Spleen (tissue), 7 donors: ENCODE measurements around the gene PCSK6.

Experiments
- POLR2A ChIP-seq, 3 donors: fragments of 450-650 bp; IDR thresholded peaks; one replicate each; pipeline ENCODE4 v1.5.1; 2017; ENCODE audit warnings: antibody characterized with exemption in 3 of 3, mild to moderate bottlenecking in 1 of 3
- POLR2AphosphoS5 ChIP-seq, 3 donors: sonication (generic); formaldehyde crosslinking; IDR thresholded peaks; one replicate each; pipeline ENCODE4 v1.5.1; 2017; ENCODE audit warnings: antibody characterized with exemption in 3 of 3
- TF ChIP-seq, protein P1 (sequence below), 11 experiments: fragments of 200-600 bp in 7 of 11; fragments of 450-650 bp in 4 of 11; sonication (generic) in 4 of 11; IDR thresholded peaks in 8 of 11; conservative IDR thresholded peaks in 3 of 11; 1 replicate in 7 of 11; 2 replicates in 4 of 11; pipeline versions ENCODE4 v1.4.0 to v1.8.0; 2016 to 2021; ENCODE audit warnings: antibody characterized with exemption in 11 of 11, inconsistent platforms in 4 of 11, mild to moderate bottlenecking in 1 of 11
- donor health status: DM: no; HTN: no; CAD: no; lungs with moderate emphysema.
- donor health status: DM: no; HTN: no; CAD: no.
- donor health status: DM: no; HTN: no; CAD: no.

GRCh38 chr15:101326462-101327146, 162.9 kb downstream of the PCSK6 start:
- TF ChIP-seq, protein P1, sequence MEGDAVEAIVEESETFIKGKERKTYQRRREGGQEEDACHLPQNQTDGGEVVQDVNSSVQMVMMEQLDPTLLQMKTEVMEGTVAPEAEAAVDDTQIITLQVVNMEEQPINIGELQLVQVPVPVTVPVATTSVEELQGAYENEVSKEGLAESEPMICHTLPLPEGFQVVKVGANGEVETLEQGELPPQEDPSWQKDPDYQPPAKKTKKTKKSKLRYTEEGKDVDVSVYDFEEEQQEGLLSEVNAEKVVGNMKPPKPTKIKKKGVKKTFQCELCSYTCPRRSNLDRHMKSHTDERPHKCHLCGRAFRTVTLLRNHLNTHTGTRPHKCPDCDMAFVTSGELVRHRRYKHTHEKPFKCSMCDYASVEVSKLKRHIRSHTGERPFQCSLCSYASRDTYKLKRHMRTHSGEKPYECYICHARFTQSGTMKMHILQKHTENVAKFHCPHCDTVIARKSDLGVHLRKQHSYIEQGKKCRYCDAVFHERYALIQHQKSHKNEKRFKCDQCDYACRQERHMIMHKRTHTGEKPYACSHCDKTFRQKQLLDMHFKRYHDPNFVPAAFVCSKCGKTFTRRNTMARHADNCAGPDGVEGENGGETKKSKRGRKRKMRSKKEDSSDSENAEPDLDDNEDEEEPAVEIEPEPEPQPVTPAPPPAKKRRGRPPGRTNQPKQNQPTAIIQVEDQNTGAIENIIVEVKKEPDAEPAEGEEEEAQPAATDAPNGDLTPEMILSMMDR (IDR thresholded peaks at IDR 0.05 in 8 of 11, conservative IDR thresholded peaks at IDR 0.05 in 3 of 11) = no peak
- TF ChIP-seq POLR2A (IDR thresholded peaks at IDR 0.05) = no peak
- TF ChIP-seq POLR2AphosphoS5 (IDR thresholded peaks at IDR 0.05) = peak in 2 of 3 donors; percentile 16 to 55
